SK-N-SH (cell line): Measurements from ENCODE around the gene CST6. TPM values are rescaled to one million over a fixed set of nuclear protein-coding genes. Genes with fewer than 3 reads are reported as not detected.
A peak's percentile ranks its signal among the peaks of the same experiment; 100 is the strongest.

Source experiments
- CTCF ChIA-PET: fragments of 300-600, 350-600 bp; formaldehyde crosslinking; extraction: SDS; loops from one replicate; lab custom pipeline; 2021; lab: Yijun Ruan, JAX
- POLR2A ChIA-PET: fragments of 350-600 bp; sonication (Branson Sonifier 250); formaldehyde crosslinking; extraction: SDS; loops from one replicate; lab custom pipeline; 2020; ENCODE audit warnings: antibody characterized with exemption, inconsistent platforms; lab: Yijun Ruan, JAX
- DNase-seq: peaks from one replicate; pipeline ENCODE4 v3.0.0; 2012
- H2AFZ ChIP-seq: fragments of 200-600 bp; sonication (generic); 2 replicates; pipeline ENCODE4 v1.8.1; 2016; ENCODE audit warnings: antibody characterized with exemption, mild to moderate bottlenecking, low read depth
- H3F3A ChIP-seq: fragments of 200-600 bp; sonication (generic); replicated peaks from 2 replicates; pipeline ENCODE3; 2016; ENCODE audit warnings: antibody characterized with exemption, mild to moderate bottlenecking; ENCODE audit not compliant: insufficient read depth
- H3K27ac ChIP-seq, 2 experiments: fragments of 200-500 bp in 1 of 2; fragments of 200-600 bp in 1 of 2; sonication (Bioruptor generic) in 1 of 2; sonication (generic), shearing (Covaris generic) in 1 of 2; 2 replicates each; pipeline versions ENCODE4 v1.5.1 to v1.6.1; 2014 to 2016; ENCODE audit warnings: low read depth in 2 of 2, inconsistent platforms in 1 of 2, low read length in 1 of 2, mild to moderate bottlenecking in 1 of 2, mixed read lengths in 1 of 2
- H3K27me3 ChIP-seq: fragments of 200-600 bp; sonication (generic), shearing (Covaris generic); 2 replicates; pipeline ENCODE4 v1.6.1; 2016; ENCODE audit warnings: mixed run types; ENCODE audit not compliant: insufficient read depth
- H3K36me3 ChIP-seq, 2 experiments: fragments of 200-500 bp in 1 of 2; fragments of 200-600 bp in 1 of 2; sonication (Bioruptor generic) in 1 of 2; sonication (generic) in 1 of 2; replicated peaks in 1 of 2; 2 replicates each; pipeline versions ENCODE3 to v1.5.1; 2014 to 2016; ENCODE audit warnings: low read length in 1 of 2, mild to moderate bottlenecking in 1 of 2; ENCODE audit not compliant: insufficient read depth in 2 of 2, control insufficient read depth in 1 of 2
- H3K4me1 ChIP-seq, 2 experiments: fragments of 200-500 bp in 1 of 2; fragments of 200-600 bp in 1 of 2; sonication (Bioruptor generic) in 1 of 2; sonication (generic), shearing (Covaris generic) in 1 of 2; 2 replicates each; pipeline versions ENCODE4 v1.5.1 to v1.6.1; 2014 to 2016; ENCODE audit warnings: low read depth in 1 of 2, low read length in 1 of 2, mixed run types in 1 of 2; ENCODE audit not compliant: insufficient read depth in 2 of 2, control insufficient read depth in 1 of 2
- H3K4me2 ChIP-seq: fragments of 200-600 bp; sonication (generic), shearing (Covaris generic); 2 replicates; pipeline ENCODE4 v1.6.1; 2017; ENCODE audit warnings: mixed run types
- H3K4me3 ChIP-seq, 2 experiments: fragments of 200-500 bp in 1 of 2; fragments of 200-600 bp in 1 of 2; sonication (Bioruptor generic) in 1 of 2; sonication (generic), shearing (Covaris generic) in 1 of 2; 2 replicates each; pipeline versions ENCODE4 v1.5.1 to v1.8.1; 2014 to 2016; ENCODE audit warnings: low read depth in 2 of 2, inconsistent platforms in 1 of 2, low read length in 1 of 2, mild to moderate bottlenecking in 1 of 2, mixed read lengths in 1 of 2, moderate library complexity in 1 of 2
- H3K79me2 ChIP-seq: fragments of 200-600 bp; sonication (generic); 2 replicates; pipeline ENCODE4 v1.8.1; 2017; ENCODE audit warnings: mild to moderate bottlenecking; ENCODE audit not compliant: insufficient read depth
- H3K9ac ChIP-seq: fragments of 200-600 bp; sonication (generic); 2 replicates; pipeline ENCODE4 v1.6.1; 2017; ENCODE audit warnings: mixed run types
- H3K9me2 ChIP-seq: fragments of 200-600 bp; sonication (generic); 2 replicates; pipeline ENCODE4 v1.6.1; 2017; ENCODE audit warnings: mixed run types
- H3K9me3 ChIP-seq: fragments of 200-600 bp; sonication (generic); 2 replicates; pipeline ENCODE4 v1.6.1; 2017; ENCODE audit warnings: mixed run types, mild to moderate bottlenecking, moderate library complexity
- H4K20me1 ChIP-seq: fragments of 200-600 bp; sonication (generic); 2 replicates; pipeline ENCODE4 v1.6.1; 2017; ENCODE audit warnings: mild to moderate bottlenecking, mixed run types; ENCODE audit not compliant: insufficient read depth
- ELF1 ChIP-seq: IDR thresholded peaks from 2 replicates; pipeline ENCODE4 v1.4.0; 2012
- FOXM1 ChIP-seq: IDR thresholded peaks from 2 replicates; pipeline ENCODE4 v1.4.0; 2012; ENCODE audit warnings: low read depth, mild to moderate bottlenecking
- JUND ChIP-seq: IDR thresholded peaks from 2 replicates; pipeline ENCODE4 v1.4.0; 2012
- MXI1 ChIP-seq: IDR thresholded peaks from 2 replicates; pipeline ENCODE4 v1.6.1; 2012; ENCODE audit warnings: mild to moderate bottlenecking, low read depth, low read length, improper control_type of control experiment
- NFIC ChIP-seq: IDR thresholded peaks from 2 replicates; pipeline ENCODE4 v1.4.0; 2012; ENCODE audit warnings: borderline replicate concordance
- RAD21 ChIP-seq: IDR thresholded peaks from 2 replicates; pipeline ENCODE4 v1.6.1; 2012; ENCODE audit warnings: mild to moderate bottlenecking, low read length
- REST ChIP-seq: IDR thresholded peaks from 2 replicates; pipeline ENCODE4 v1.6.1; 2012; ENCODE audit warnings: mild to moderate bottlenecking, low read depth, low read length, moderate library complexity
- RFX5 ChIP-seq: IDR thresholded peaks from 2 replicates; pipeline ENCODE4 v1.6.1; 2012; ENCODE audit warnings: mild to moderate bottlenecking, improper control_type of control experiment, low read length
- RXRA ChIP-seq: IDR thresholded peaks from 2 replicates; pipeline ENCODE4 v1.4.0; 2012; ENCODE audit warnings: low read depth, mild to moderate bottlenecking, borderline replicate concordance
- SIN3A ChIP-seq: IDR thresholded peaks from 2 replicates; pipeline ENCODE4 v1.6.1; 2012; ENCODE audit warnings: low read depth, mild to moderate bottlenecking, low read length, moderate library complexity, borderline replicate concordance
- TCF12 ChIP-seq: IDR thresholded peaks from 2 replicates; pipeline ENCODE4 v1.4.0; 2012
- USF1 ChIP-seq: IDR thresholded peaks from 2 replicates; pipeline ENCODE4 v1.4.0; 2012; ENCODE audit warnings: low read depth, borderline replicate concordance
- WGBS: methylation state at CpG from one replicate; pipeline ENCODE4 v1.1.6; 2017; ENCODE audit warnings: low lambda C conversion rate; 5-methylcytosine and 5-hydroxymethylcytosine counted together
- polyA plus RNA-seq, 3 experiments: library from polyadenylated mRNA; depleted of rRNA; stranded (reverse); fragments of >200 nt; gene quantifications; 2 replicates each; pipeline ENCODE4 v1.2.3, GENCODE V29; 2012
- TF ChIP-seq, protein P1 (sequence below): fragments of 200-600 bp; sonication (generic); IDR thresholded peaks from 2 replicates; pipeline ENCODE4 v1.6.1; 2017; ENCODE audit warnings: antibody characterized with exemption, mild to moderate bottlenecking, moderate library complexity
- TF ChIP-seq, protein P2 (sequence below): fragments of 150-350 bp; IDR thresholded peaks from 2 replicates; pipeline ENCODE4 v1.6.1; 2016; ENCODE audit warnings: mild to moderate bottlenecking, low read depth, low read length

The CST6 gene
- polyA plus RNA-seq, 1 of the 3 experiments (the other 2 are of a cell fraction), result 0.90 TPM

DNA sequence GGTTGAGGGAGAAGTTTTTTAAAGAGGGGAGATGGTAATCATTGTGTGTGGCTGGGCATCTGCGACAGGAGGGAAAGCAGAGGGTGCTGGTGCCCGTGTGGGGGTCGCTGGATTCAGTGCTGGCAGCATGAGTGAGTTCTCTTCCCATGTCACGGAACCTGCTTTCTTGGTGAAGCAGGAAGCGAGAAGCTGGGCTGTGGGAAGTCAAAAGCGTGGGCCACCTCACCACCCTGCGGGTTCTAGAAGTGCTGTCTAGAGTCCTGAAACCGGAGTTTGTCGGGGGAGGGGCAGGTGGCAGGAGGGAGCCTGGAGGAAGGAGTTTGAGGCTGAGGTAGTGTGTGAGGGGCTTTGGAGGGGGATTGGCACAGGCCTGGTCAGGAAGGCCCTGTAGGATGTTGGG, 36.0 kb upstream of the CST6 start:
- no peak overlapping the region for H3K4me3 ChIP-seq
- 97% methylated on average over 9 of the region's 9 CpGs for WGBS
- no peaks in the 10 kb centered on the region for H3K27me3 ChIP-seq
- no peaks in the 10 kb centered on the region for H4K20me1 ChIP-seq
- H3K4me1 ChIP-seq, result no peaks in the 10 kb centered on the region
- no peaks in the 10 kb centered on the region for H3K9me2 ChIP-seq
- no peak overlapping the region for H2AFZ ChIP-seq
- no peak overlapping the region for H3K27ac ChIP-seq
- no peaks in the 10 kb centered on the region for H3K79me2 ChIP-seq
- POLR2A ChIA-PET, result no interaction called here
- peak; percentile 17 for DNase-seq
- H3F3A ChIP-seq, result peaks cover 17% of the 10 kb centered on the region
- CTCF ChIA-PET, result interaction anchor here (0.6 to 1.4 kb wide), 3 partner anchors 91 to 270 kb away, joined by 3 to 5 read pairs (median 3); no protein-coding TSS in a partner anchor
- no peaks in the 10 kb centered on the region for H3K9me3 ChIP-seq
- TF ChIP-seq RXRA (no peak), NFIC (no peak), RAD21 (no peak), MXI1 (no peak), USF1 (no peak), FOXM1 (no peak)
- H3K4me2 ChIP-seq, result no peak overlapping the region
- peaks cover 14 to 45% of the 10 kb centered on the region in 2 experiments for H3K36me3 ChIP-seq
- H3K9ac ChIP-seq, result no peak overlapping the region

DNA sequence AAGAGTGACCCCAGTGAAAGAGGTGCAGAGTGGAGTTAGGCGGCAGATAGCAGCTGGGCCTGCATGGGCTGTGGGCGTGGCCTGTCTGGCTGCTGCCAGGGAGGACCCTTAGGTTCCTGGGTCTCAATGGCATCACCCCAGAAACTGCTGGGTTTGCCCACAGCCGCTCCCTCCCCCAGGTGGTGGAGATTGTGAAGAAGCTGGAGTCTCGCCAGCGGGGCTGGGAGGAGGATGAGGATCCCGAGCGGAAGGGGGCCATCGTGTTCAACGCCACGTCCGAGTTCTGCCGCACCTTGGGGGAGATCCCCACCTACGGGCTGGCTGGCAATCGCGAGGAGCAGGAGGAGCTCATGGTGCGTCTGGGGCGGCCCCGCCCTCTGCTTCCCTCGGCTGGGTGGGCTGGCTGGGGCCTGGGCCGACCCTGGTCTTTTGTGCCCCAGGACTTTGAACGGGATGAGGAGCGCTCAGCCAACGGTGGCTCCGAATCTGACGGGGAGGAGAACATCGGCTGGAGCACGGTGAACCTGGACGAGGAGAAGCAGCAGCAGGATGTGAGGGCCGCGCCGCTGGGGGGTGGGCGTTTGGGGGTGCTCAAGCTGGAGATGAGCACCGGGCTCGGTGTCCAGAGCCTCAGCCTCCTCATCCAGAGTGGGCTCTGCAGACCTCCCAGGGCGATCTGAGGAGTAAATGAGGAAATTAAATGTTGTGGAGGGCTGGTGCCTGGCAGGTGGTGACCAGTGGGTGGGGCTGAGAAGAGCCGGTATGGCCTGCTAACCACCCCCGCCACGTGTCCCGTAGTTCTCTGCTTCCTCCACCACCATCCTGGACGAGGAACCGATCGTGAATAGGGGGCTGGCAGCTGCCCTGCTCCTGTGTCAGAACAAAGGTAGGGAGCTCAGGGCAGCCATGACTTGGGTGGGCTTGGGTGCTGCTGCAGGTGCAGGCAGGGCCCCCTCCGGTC, 35.3 kb upstream of the CST6 start:
- POLR2A ChIA-PET, result no interaction called here
- H3K4me3 ChIP-seq, result no peak overlapping the region
- no peaks in the 10 kb centered on the region for H4K20me1 ChIP-seq
- peaks cover 14 to 45% of the 10 kb centered on the region in 2 experiments for H3K36me3 ChIP-seq
- H3K27ac ChIP-seq, result no peak overlapping the region
- no peaks in the 10 kb centered on the region for H3K9me2 ChIP-seq
- WGBS, result 93% methylated on average over 38 of the region's 43 CpGs
- peak; percentile 17 for DNase-seq
- no peak overlapping the region for H3K9ac ChIP-seq
- no peaks in the 10 kb centered on the region for H3K4me1 ChIP-seq
- H3K79me2 ChIP-seq, result no peaks in the 10 kb centered on the region
- CTCF ChIA-PET, result interaction anchor here (0.7 to 1.6 kb wide), 5 partner anchors 87 to 232 kb away, joined by 3 to 5 read pairs (median 3); partner anchors contain the start of gene FIBP
- H3K27me3 ChIP-seq, result no peaks in the 10 kb centered on the region
- H2AFZ ChIP-seq, result no peak overlapping the region
- H3F3A ChIP-seq, result peaks cover 17% of the 10 kb centered on the region
- H3K4me2 ChIP-seq, result no peak overlapping the region
- TF ChIP-seq USF1, result no peak
- TF ChIP-seq, protein P1, sequence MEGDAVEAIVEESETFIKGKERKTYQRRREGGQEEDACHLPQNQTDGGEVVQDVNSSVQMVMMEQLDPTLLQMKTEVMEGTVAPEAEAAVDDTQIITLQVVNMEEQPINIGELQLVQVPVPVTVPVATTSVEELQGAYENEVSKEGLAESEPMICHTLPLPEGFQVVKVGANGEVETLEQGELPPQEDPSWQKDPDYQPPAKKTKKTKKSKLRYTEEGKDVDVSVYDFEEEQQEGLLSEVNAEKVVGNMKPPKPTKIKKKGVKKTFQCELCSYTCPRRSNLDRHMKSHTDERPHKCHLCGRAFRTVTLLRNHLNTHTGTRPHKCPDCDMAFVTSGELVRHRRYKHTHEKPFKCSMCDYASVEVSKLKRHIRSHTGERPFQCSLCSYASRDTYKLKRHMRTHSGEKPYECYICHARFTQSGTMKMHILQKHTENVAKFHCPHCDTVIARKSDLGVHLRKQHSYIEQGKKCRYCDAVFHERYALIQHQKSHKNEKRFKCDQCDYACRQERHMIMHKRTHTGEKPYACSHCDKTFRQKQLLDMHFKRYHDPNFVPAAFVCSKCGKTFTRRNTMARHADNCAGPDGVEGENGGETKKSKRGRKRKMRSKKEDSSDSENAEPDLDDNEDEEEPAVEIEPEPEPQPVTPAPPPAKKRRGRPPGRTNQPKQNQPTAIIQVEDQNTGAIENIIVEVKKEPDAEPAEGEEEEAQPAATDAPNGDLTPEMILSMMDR, result no peak
- TF ChIP-seq TCF12, result no peak
- no peak for TF ChIP-seq MXI1
- TF ChIP-seq ELF1, result no peak
- no peak for TF ChIP-seq JUND
- TF ChIP-seq NFIC, result no peak
- TF ChIP-seq REST, result no peak
- TF ChIP-seq RAD21, result no peak
- TF ChIP-seq RFX5, result no peak
- TF ChIP-seq, protein P2, sequence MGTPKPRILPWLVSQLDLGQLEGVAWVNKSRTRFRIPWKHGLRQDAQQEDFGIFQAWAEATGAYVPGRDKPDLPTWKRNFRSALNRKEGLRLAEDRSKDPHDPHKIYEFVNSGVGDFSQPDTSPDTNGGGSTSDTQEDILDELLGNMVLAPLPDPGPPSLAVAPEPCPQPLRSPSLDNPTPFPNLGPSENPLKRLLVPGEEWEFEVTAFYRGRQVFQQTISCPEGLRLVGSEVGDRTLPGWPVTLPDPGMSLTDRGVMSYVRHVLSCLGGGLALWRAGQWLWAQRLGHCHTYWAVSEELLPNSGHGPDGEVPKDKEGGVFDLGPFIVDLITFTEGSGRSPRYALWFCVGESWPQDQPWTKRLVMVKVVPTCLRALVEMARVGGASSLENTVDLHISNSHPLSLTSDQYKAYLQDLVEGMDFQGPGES, result no peak
- TF ChIP-seq SIN3A, result no peak
- H3K9me3 ChIP-seq, result no peaks in the 10 kb centered on the region
